Stimulated activated CD8-positive, alpha-beta memory T cell treated with anti-CD3 and anti-CD28 coated beads, Interleukin-4, amount 100 ng/mL, for 24 hours (primary cell): ENCODE measurements around the gene ZIK1.

Experiments used
- DNase-seq: peaks from one replicate; pipeline ENCODE4 v3.0.0-alpha.2; 2020; ENCODE audit warnings: low read depth

The ZIK1 gene

DNA sequence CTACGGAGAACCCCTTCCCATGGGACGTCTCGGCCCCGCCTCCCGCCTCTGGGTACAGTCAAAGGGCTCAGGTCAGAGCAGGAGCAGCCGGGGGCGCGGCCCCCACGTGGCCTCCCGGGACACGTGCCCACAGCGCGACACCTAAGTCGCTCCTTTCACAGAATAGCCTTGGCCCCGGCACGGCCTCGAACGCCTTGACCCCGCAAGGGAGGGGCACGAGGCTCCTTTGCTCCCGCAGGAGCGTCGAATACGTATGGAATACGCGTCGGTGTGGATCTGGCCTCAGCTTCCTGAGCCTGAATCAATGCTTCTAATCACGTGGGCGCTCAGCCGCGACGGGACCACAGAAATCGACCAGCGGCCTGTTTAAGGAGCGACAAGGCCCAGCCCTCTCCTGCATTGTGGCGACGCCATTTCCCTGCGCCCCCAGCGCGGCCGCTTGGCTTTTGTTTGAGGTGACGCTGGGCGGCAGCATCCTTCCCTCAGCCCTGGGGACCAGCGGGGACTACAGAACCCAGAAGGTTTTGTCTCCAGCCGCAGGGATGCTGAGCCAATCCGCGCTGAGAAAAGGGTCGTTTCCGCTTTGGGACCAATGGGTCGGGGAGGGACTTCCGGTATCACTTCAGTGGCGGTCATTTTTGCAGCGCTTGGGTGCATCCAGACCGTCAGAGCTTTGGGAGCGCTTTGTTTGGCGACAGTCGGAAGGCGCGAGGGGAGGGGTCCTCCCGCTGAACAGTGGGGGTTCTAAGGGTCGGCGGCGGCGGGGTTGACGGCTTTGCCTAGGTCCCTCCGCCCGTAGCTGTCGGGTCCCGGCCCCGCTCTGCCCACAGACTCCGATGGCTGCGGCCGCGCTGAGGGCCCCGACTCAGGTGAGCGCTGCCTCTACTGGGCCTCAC lies at the start of gene ZIK1:
Gene ZIK1 (plus strand): TSS at position 625 of the 896 bp plus-strand sequence. CDS start 212 bp downstream, at position 837.
- DNase-seq, result peak; percentile 74

DNA sequence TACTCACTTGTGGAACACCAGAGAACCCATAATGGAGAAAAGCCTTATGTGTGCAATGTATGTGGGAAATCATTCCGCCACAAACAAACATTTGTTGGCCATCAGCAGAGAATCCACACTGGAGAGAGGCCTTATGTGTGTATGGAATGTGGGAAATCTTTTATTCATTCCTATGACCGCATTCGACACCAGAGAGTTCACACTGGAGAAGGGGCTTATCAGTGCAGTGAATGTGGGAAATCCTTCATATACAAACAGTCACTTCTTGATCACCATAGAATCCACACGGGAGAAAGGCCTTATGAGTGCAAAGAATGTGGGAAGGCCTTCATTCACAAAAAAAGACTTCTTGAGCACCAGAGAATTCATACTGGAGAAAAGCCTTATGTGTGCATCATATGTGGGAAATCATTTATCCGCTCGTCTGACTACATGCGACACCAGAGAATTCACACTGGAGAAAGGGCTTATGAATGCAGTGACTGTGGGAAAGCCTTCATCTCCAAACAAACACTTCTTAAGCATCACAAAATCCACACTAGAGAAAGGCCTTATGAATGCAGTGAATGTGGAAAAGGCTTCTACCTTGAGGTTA lies 45.9 kb upstream of the ZIK1 start:
- no peak for DNase-seq

DNA sequence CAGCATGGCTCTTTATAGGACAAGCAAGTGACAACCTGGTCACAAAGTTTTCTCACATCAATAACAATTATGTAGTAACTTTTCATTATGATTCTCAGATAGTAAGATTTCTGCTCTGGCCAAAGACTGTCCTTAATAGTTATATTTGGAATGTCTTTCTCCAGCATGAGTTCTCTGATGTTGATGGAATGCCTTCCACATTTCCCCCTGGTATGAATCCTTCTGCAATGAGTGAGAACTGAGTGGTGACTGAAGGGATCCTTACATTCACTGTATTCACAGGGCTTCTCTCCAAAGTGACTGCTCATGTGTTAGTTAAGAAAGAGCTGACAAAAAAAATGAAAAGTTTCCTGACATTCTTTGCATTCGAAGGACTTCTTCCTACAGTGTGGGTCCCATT lies 37.4 kb upstream of the ZIK1 start:
- DNase-seq, result no peak

DNA sequence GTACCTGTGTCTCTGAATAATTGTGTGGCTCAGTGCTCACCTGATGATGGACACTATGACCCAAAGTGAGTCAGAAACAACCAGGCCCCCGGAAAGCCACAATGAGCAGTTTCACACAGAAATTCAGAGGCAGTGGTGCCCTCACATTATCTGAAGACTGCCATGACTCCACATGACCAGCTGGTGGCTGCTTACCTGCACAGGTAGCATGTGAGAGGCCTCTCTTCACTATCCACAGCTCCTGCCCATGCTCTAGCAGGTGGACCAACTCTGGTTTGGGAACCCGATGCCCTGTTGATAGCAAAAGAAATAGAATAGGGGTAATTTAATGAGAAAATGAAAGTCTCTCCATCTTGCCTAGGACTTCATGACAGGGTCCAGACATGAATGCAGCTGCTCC lies 31.5 kb upstream of the ZIK1 start:
- no peak for DNase-seq

DNA sequence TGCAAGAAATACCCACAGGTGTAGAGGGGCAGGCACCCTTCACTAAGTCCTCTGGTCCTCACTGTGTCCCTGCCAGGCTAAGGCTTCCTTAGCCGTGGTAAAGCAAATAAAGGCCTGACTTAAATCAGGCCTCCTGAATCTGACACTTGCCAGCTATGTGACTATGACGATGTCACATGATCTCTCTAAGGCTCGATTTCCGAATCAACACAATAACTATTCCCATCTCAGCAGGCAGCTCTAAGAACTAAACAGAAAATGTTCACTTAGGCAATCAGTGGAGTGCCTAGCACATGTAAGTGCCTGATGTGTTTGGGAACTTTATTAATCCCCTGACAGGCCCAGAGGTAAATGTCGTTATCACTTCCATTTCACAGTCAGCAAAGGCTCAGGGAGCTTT lies 26.3 kb upstream of the ZIK1 start:
- DNase-seq, result no peak

DNA sequence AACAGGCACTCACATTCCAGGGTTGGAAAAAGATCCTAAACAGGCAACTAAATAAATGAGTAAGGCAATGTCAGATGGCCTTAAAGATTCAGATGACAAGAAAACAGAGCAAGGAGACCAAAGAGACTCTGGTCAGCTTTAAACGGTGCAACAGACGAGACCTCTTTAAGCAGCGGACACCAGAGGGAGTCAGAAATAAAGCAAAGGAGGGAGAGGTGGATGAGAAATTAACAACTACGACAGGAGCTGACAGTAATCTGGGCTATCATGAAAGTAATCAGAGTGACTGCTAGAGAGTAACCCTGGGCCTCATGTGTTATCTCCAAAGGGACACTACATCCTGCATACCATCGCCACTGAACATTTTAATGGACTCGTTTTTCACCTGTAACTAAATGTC lies 25.4 kb upstream of the ZIK1 start:
- no peak for DNase-seq

DNA sequence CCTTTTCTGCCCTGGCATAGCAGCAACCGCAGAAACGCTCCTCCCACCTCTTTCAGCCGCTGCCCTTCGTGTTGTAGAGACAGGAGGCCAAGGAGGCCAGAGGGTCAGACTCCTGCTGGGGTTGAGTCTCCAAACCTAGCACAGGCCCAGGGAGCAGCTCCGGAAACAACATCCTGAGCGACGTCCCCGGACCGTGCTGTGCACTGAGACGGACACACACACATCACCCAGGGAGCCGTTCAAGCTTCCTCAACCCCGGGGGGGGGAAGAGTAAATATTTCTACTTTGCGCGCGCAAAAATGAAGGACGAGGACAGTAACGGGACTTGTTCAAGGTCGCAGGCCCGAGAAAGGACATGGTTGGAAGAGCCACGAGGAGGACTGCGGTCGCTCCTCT lies 24.9 kb upstream of the ZIK1 start:
- no peak for DNase-seq

DNA sequence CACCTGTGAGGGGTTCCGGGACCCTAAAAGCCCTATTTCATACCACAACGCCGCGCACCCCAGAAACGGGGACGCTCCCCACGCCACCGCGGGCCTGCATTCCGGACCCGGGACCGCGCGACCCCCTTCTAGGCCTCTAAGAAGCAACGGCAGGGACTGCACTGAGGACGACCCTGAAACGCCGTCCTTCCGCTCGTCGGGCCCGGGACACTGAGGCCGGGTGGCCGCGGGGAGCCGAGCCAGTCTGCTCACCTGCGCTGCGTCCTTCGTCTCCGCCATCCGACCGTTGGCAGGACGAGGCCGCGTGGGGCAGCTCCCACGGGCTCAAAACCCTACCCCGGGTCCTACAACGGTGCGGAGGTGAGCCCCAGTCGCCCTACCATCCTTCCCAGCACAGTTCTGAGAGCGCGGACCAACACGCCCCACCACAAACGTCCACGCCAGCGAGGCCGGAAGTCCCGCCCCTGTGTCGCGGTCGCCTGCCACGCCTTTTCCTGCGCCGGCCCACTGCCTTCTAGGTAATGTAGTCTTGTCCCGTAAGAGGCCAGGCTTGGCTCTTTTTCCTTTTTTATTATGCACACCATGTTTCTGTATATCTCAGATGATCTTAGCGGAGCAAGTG lies 24.4 kb upstream of the ZIK1 start, which contains the start of gene ZNF550:
Gene ZNF550 (minus strand): TSS at position 460 of the 622 bp plus-strand sequence. CDS start 181 bp downstream, at position 279.
- DNase-seq, result peak; percentile 83

DNA sequence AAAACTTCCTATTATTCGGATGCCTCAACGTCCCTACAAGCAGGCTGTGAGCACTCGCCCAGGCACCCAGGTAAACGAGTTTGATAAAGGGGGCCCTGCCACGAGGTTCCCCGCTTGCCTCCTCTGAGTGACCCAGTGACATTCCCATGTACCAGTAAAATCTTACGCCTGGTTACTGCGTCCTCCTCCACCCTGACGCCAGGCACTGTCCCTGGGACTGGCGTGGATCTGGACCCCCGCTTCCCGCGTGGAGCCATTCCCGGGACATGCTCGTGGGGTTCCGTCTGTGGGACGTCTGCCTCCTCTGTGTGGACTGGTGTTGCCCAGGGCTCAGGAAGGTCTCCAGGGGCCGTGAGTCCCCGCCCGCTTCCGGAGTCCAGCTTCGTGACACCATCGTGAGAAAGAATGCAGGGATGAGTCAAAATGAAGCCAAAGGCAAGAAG lies 23.9 kb upstream of the ZIK1 start:
- DNase-seq, result no peak

DNA sequence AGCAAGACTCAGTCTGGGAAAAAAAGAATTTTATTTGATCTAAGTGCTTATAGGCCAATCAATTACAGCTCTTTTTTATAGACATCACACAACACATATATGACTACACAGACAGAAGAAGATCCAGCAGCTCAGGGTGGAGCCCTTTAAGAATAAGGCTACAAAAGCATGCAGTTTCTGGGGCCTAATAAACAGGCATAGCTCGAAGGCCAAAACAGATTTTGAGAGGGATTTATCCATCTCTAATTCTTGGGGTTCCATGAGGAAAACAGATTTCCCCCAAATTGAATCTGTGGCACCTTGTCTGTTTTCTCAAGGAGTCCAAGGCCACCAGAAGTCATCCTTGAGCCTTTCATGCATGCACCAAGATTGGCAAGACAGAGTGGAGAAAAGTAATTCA lies 20.4 kb upstream of the ZIK1 start:
- no peak for DNase-seq

DNA sequence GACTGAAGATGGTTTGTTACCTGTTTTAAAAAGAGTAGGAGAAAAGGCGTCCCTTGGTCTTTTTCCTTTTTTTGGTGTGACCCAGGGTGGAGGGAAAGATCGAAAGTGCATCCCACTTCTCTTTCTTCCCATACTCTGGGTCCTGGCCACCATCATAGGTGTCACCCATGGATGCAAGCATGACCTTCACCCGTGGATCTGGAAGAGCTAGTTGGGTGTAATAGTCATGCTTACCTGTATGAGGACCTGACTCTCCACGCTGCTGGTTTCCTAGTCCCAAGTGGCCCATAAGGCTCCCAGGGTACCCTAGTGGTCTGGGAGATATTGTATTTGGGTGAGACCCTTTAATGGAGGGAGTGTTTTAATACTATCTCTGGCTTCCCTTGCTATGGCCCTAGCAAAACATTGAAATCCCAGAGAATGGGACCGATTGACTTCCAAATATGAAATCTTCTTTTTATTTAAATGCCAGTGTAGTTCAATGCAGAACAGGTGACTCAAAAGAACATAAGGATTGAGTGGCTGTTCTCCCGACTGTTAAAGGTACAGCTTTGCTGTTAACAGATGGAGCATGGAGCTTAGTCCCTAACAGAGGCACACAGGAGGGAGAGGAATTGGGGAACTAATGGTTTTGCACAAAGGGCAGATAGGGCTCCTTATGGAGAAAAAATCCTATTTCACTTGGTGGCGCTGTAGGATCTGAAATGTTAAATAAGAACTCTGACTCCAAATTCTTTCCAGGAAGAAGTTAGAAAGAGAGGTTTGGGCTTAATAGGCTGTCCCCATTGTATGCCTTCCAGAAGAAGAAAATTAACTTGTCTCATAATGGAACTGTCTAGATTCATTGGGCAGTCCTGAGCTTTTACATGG lies 17.3 kb upstream of the ZIK1 start:
- no peak for DNase-seq

DNA sequence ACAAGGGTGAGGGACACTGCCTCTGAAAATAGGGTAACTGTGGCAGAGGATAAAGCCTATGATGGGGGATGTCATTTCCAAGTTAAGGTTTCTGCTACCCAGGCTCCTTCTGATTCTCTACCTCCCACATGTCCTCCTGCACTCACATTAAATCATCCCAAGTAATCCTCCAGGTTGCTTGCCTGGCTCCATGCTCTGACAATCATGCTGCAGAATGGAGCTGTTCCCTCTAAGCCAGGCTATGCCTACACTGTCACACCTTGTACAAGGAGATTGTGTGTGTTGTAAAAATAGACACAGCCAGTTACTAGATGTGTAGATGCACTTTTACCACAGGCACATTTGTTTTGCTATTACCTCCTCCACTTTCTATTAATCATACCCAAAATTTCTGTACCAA lies 13.2 kb upstream of the ZIK1 start:
- no peak for DNase-seq

DNA sequence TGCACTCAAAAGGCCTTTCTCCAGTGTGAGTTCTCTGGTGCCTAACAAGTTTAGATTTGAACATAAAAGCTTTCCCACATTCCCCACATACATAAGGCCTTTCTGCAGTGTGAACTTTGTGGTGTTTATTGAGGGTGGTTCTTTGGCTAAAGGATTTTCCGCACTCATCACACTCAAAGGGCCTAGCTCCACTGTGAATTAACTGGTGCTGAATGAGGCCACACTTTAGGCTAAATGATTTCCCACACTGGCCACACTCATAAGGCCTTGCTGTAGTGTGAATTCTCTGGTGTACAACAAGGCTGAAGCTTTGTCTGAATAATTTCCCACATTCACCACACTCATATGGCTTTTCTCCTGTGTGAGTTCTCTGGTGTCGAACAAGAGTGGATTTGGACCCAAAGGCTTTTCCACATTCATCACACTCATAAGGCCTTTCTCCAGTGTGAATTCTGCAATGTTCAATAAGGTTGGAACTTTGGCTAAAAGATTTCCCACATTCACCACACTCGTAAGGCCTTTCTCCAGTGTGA lies 11.5 kb upstream of the ZIK1 start:
- DNase-seq, result no peak

DNA sequence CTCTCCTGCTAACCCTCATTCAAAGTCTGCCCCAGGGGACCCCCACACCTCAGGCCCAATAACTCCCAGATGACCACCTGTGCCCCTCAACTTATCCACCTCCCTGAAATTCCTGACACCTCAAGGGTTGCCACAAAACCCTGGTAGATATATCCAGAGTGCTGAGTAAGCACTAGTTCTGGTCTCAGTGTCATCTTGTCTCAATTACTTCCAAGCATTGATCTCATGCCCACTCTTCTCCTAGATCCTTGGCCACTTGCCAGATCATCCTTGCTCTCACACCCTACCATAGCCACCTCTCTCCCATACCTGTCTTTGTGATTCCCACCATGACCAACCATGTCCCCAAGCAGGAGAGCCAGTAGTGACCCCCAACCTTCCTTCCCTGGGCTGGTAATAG lies 7.3 kb upstream of the ZIK1 start:
- no peak for DNase-seq

DNA sequence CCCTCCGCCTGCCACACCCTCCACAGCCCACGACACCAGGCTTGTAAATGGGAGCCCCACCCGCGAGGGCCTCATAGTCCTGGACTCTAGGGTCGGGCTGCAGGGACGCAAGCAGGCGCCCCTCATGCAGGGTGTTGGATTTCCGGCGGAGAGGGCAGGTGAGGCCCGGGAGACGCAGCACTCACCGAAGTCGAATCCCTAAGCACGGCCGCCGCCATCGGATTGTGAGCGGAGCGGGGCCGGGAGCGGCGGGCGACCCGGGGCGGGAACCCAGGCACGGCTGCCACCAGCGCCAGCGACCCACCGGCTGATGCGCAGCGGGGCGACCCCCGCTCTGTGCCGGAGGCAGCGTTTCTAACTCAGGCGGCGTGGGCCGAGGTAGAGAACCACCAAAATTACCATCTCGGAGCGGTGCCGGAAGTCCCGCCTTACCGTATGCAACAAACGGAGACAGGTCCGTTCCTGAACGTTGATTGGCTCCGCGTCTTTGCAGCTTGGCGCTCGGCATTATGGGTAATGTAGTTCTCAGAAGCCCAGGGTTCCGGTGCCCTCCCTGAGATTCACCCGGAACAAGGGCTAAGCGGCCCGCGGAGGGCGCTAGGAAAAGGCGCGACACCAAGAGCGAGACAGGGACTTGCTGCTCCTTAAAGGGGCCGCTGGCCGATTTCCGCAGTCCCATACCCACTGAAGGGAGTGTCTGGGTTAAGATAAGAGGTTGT lies 5.3 kb upstream of the ZIK1 start, which contains the start of gene ZNF416:
Gene ZNF416 (minus strand): TSS at position 425 of the 719 bp plus-strand sequence. CDS start 207 bp downstream, at position 218.
- peak; percentile 86 for DNase-seq

DNA sequence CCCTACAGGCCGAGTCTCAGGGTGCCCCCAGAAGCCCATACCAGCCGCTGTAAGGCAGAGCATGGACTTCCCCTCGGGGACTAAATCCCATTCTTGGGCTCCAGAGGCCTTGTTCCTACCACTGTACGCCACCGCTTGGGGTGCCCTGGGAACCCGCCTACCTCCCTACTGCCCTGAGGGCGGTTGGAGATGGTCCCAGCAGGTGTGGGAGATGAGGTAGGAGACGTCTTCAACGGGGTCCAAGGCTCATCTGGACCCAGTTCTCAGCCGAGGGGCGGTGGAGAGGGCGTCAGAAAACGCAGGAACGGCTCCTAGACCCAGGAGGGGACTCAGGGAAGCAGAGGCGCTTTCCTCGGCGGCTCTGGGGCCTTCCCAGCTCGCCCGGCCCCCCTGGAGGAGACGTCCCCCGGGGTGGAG lies 833 bp upstream of the ZIK1 start:
- DNase-seq, result no peak

DNA sequence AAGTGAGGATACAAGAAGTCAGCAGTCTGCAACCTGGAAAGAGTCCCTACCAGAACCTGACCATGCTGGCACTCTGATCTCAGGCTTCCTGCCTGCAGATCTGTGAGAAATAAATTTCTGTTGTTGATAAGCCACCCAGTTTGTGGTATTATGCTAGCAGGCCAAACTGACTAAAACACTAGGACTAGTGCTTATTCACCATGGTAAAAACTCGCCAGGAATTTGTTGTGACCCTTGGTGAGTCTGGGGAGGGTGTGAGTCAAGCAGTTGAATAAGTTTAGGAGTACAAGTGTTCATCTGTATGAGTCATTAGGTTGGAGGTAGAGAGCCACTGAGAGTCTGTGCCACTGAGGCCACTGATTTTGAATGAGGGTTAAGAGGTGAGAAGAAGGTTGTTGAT lies 3.6 kb downstream of the ZIK1 start:
- DNase-seq, result no peak

DNA sequence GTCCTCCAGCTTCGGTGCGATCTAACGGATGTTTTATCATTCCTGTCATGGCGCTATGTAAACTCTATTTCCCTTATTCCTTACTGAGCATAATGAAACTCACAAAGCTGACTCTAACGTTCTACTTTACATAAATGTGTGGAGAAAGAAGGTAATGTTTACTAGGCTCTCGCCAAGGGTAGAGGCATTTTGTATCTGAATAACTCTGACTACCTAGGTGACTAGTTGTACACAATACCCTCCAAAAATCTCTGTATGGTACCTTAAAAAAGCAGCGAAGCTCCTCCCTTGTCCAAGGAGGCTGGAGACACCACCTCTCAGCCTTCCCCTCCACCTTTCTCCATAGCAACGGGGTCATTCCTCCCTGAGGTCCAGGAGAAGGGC lies 15.4 kb downstream of the ZIK1 start:
- no peak for DNase-seq

DNA sequence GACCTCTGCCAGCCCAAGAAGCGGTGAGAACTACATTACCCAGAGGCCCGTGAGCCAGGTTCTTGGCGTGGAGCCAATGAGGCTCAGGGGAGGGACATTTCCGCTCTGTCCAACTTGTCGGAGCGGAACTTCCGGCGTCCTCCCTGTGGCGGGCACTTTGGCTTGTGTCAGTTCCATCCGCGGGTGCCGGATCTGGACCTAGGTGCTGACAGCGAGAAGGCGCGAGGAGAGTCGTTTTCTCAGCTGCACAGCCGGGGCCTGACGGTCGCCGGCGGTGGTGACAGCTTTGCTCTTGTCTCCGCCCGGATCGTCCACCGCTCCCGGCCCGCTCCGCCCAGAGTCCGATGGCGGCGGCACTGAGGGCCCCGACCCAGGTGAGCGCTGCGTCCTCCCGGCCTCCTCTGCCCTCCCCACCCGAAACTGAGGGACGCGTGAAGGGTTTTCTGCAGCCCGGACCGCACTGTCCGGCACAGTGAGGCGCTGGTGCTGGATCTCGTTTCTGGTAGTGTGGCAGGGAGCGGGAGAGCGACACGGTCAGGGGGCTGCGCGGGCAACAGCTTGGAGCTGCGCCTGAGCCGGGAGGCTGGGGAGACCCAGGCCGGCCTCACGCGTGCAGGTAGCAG lies 15.9 kb downstream of the ZIK1 start, which contains the start of gene ZNF530:
Gene ZNF530 (plus strand): TSS at position 125 of the 623 bp plus-strand sequence. CDS start 4,461 bp downstream, outside the sequence.
- peak; percentile 86 for DNase-seq

DNA sequence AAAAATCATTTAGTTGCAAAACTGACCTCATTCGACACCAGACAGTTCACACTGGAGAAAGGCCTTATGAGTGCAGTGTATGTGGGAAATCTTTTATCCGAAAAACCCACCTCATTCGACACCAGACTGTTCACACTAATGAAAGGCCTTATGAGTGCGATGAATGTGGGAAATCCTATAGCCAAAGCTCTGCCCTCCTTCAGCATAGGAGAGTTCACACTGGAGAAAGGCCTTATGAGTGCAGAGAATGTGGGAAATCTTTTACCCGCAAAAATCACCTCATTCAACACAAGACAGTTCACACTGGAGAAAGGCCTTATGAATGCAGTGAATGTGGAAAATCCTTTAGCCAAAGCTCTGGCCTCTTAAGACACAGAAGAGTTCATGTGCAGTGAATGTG lies 23.0 kb downstream of the ZIK1 start:
- no peak for DNase-seq
